WTC11 (cell line): ENCODE results near the gene TMEM45B. TPM values are rescaled to one million over a fixed set of nuclear protein-coding genes. Genes with fewer than 3 reads are reported as not detected.

ENCODE experiments used
- ATAC-seq: fragments of 200-7000 bp; cut with Tn5 transposase; 2 replicates; pipeline ENCODE4 v1.10.0; 2021; ENCODE audit warnings: mild to moderate bottlenecking, moderate library complexity
- CTCF ChIA-PET: fragments of 300-600 bp; sonication (Branson Sonifier 250); formaldehyde crosslinking; loops from one replicate; lab custom pipeline; 2021; ENCODE audit warnings: antibody characterized with exemption; lab: Charles Lee
- POLR2A ChIA-PET: fragments of 350-600 bp; sonication (Branson Sonifier 250); formaldehyde crosslinking; loops from one replicate; lab custom pipeline; 2021; ENCODE audit warnings: antibody characterized with exemption; lab: Charles Lee
- DNase-seq: peaks from one replicate; pipeline ENCODE4 v3.0.0; 2021; ENCODE audit warnings: low spot score
- H3K27ac Mint-ChIP-seq: 2 replicates; pipeline ENCODE4 v1.8.0; 2021; ENCODE audit warnings: mixed read lengths
- H3K27me3 Mint-ChIP-seq: 2 replicates; pipeline ENCODE4 v1.8.0; 2021; ENCODE audit warnings: low read depth, mild to moderate bottlenecking, moderate library complexity, mixed read lengths
- H3K36me3 Mint-ChIP-seq: 2 replicates; pipeline ENCODE4 v1.8.0; 2021; ENCODE audit warnings: mixed read lengths
- H3K4me1 Mint-ChIP-seq: 2 replicates; pipeline ENCODE4 v1.8.0; 2022; ENCODE audit warnings: mixed read lengths
- H3K4me3 Mint-ChIP-seq: 2 replicates; pipeline ENCODE4 v1.8.0; 2021; ENCODE audit warnings: mild to moderate bottlenecking, moderate library complexity, mixed read lengths
- H3K9me3 Mint-ChIP-seq: 2 replicates; pipeline ENCODE4 v1.8.0; 2021; ENCODE audit warnings: mixed read lengths
- ATF2 ChIP-seq: sonication (generic); formaldehyde crosslinking; IDR thresholded peaks from 2 replicates; pipeline ENCODE4 v1.8.1; 2022; ENCODE audit warnings: low read depth, missing genetic modification reagents, borderline replicate concordance
- CTCF ChIP-seq: fragments of 200-600 bp; IDR thresholded peaks from 2 replicates; pipeline ENCODE4 v1.8.0; 2022; ENCODE audit warnings: antibody characterized with exemption
- EMX1 ChIP-seq: fragments of 250-450 bp; sonication (Bioruptor Pico); IDR thresholded peaks from 2 replicates; pipeline ENCODE4 v1.8.0; 2021; ENCODE audit warnings: mild to moderate bottlenecking
- ESRRA ChIP-seq: sonication (generic); formaldehyde crosslinking; IDR thresholded peaks from 2 replicates; pipeline ENCODE4 v1.8.1; 2022; ENCODE audit warnings: mild to moderate bottlenecking, missing genetic modification reagents, borderline replicate concordance
- FOXJ3 ChIP-seq: sonication (generic); formaldehyde crosslinking; IDR thresholded peaks from 2 replicates; pipeline ENCODE4 v1.9.0; 2021; ENCODE audit warnings: missing genetic modification reagents, mild to moderate bottlenecking, borderline replicate concordance
- MLX ChIP-seq: sonication (generic); formaldehyde crosslinking; IDR thresholded peaks from 2 replicates; pipeline ENCODE4 v1.8.1; 2023; ENCODE audit warnings: mild to moderate bottlenecking, missing genetic modification reagents, moderate library complexity
- OVOL2 ChIP-seq: fragments of 250-450 bp; sonication (Bioruptor Pico); IDR thresholded peaks from 2 replicates; pipeline ENCODE4 v1.9.0; 2021; ENCODE audit warnings: mild to moderate bottlenecking, borderline replicate concordance
- PRDM15 ChIP-seq: sonication (generic); formaldehyde crosslinking; IDR thresholded peaks from 2 replicates; pipeline ENCODE4 v1.8.0; 2022; ENCODE audit warnings: missing genetic modification reagents
- RELA ChIP-seq: sonication (generic); formaldehyde crosslinking; IDR thresholded peaks from 2 replicates; pipeline ENCODE4 v1.8.1; 2022; ENCODE audit warnings: missing genetic modification reagents, mild to moderate bottlenecking, borderline replicate concordance
- ZBTB43 ChIP-seq: sonication (generic); formaldehyde crosslinking; IDR thresholded peaks from 2 replicates; pipeline ENCODE4 v1.8.1; 2023; ENCODE audit warnings: mild to moderate bottlenecking, missing genetic modification reagents
- ZMAT4 ChIP-seq: fragments of 250-450 bp; sonication (Bioruptor Pico); IDR thresholded peaks from 2 replicates; pipeline ENCODE4 v1.9.0; 2021; ENCODE audit warnings: mild to moderate bottlenecking
- ZNF416 ChIP-seq: fragments of 250-450 bp; sonication (Bioruptor Pico); IDR thresholded peaks from 2 replicates; pipeline ENCODE4 v1.9.0; 2021; ENCODE audit warnings: mild to moderate bottlenecking, inconsistent platforms
- ZNF532 ChIP-seq: fragments of 250-450 bp; sonication (Bioruptor Pico); IDR thresholded peaks from 2 replicates; pipeline ENCODE4 v1.9.0; 2021; ENCODE audit warnings: mild to moderate bottlenecking, borderline replicate concordance
- total RNA-seq: library from RNA; stranded (reverse); gene quantifications from 3 replicates; pipeline ENCODE4 v1.2.3, GENCODE V29; 2021

Gene TMEM45B
- total RNA-seq, 1 experiment from 2014 or later = 0.59 TPM

- H3K27ac Mint-ChIP-seq = no peak overlapping the region
- TF ChIP-seq EMX1 = no peak
- TF ChIP-seq CTCF = no peak
- TF ChIP-seq ZBTB43 = no peak
- no peak for TF ChIP-seq OVOL2 (CRISPR knock-in tag)
- no peak for TF ChIP-seq RELA
- no peak for TF ChIP-seq ZNF532 (CRISPR knock-in tag)
- TF ChIP-seq ATF2 (CRISPR knock-in tag) = no peak
- TF ChIP-seq ZMAT4 (CRISPR knock-in tag) = no peak
- TF ChIP-seq ZNF416 (CRISPR knock-in tag) = no peak
- TF ChIP-seq MLX (CRISPR knock-in tag) = no peak
- TF ChIP-seq ESRRA = no peak
- TF ChIP-seq FOXJ3 (CRISPR knock-in tag) = no peak
- TF ChIP-seq PRDM15 (CRISPR knock-in tag) = no peak
- TF ChIP-seq, all 79 proteins: peak for 0
- DNase-seq (no peak), ATAC-seq (no peak)
- Mint-ChIP-seq H3K9me3 (peaks cover 4% of the 10 kb centered on the region; the same call in 1 of the 2 replicates), H3K4me3 (no peak overlapping the region), H3K27me3 (peaks cover 5% of the 10 kb centered on the region; the same call in 1 of the 2 replicates), H3K4me1 (no peaks in the 10 kb centered on the region), H3K36me3 (no peaks in the 10 kb centered on the region)
- ChIA-PET CTCF (no interaction called here), POLR2A (no interaction called here)
Measured at GRCh38 chr11:129788278-129788677, 27.4 kb upstream of the TMEM45B start.
